Umbilical cord (tissue), 2 donors: ENCODE data around the gene ZNF35. TPM values are rescaled to one million over a fixed set of nuclear protein-coding genes. Genes with fewer than 3 reads are reported as not detected.
"Not testable (repeated sequence)": the region's sequence is repeated elsewhere in the genome, so short reads cannot be mapped to it uniquely, and the experiment has no call there.

ENCODE experiments used
- DNase-seq: peaks from one replicate; pipeline ENCODE4 v3.0.0-alpha.2; 2015; ENCODE audit warnings: low spot score
- total RNA-seq: library from RNA; depleted of rRNA; stranded (reverse); fragments of >200 nt; gene quantifications from one replicate; pipeline ENCODE4 v1.2.3, GENCODE V29; 2014; ENCODE audit warnings: low replicate concordance; ENCODE audit not compliant: insufficient read depth

ZNF35 gene
- total RNA-seq: 13.0 TPM

GRCh38 chr3:44648564-44649229 lies at the start of gene ZNF35:
TSS of gene ZNF35 (plus strand) at chr3:44648732. CDS start at chr3:44651068, 2,336 bp downstream.
- DNase-seq: peak; percentile 92

GRCh38 chr3:44601749-44602148 lies 46.8 kb upstream of the ZNF35 start:
- DNase-seq: no peak

GRCh38 chr3:44612678-44613077 lies 35.9 kb upstream of the ZNF35 start:
- no peak for DNase-seq

- peak; percentile 94 for DNase-seq
These were observed 23.6 kb upstream of the ZNF35 start, which contains the start of gene ZNF197 for GRCh38 chr3:44624749-44625480. TSS of gene ZNF197 (plus strand) at chr3:44625036. CDS start at chr3:44629155, 4,119 bp downstream.

DNA sequence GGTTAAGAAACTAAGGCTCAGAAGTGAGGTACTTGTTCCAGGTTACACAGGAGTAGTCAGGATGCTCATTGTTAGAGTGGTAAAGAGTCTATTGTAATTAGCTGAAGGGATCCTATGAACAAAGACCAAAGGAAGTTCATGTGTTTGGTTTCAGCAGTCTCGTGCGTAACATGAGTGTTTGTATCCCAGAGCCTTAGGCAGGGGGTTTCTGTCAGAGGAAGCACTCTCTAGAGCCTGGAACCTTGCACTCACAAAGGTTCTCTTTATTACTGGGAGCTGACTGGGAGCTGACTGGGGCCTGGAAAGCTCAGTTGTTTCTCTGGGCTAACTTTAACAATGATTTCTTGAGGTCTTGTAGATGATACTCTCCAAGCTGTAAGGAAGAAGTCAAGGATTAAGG lies 19.8 kb upstream of the ZNF35 start:
- no peak for DNase-seq

DNA sequence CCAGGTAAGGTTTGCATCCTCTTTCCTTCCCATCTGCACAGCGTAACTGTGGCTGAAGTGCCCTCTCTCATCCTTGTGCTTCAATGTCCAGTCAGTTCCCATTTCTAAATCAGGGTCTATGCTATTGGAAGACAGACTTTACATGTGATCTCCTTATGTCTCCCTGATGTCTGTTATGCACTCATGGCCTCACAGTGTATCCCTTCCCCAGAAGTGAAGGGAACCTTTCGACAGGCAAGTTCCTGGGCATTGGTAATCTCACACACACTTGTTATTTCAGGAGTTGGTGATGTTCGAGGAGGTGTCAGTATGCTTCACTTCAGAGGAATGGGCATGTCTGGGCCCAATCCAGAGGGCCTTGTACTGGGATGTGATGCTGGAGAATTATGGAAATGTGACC lies 16.3 kb upstream of the ZNF35 start:
- no peak for DNase-seq

DNA sequence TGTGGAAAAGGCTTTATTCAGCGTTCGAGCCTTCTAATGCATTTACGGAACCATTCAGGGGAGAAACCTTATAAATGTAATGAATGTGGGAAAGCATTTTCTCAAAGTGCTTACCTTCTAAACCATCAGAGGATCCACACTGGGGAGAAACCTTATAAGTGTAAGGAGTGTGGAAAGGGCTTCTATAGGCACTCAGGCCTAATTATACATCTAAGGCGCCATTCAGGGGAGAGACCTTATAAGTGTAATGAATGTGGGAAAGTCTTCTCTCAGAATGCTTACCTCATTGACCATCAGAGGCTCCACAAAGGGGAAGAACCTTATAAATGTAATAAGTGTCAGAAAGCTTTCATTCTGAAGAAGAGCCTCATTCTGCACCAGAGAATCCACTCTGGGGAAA lies 6.2 kb upstream of the ZNF35 start:
- DNase-seq: no peak

GRCh38 chr3:44643024-44643423 lies 5.5 kb upstream of the ZNF35 start:
- no peak for DNase-seq

DNA sequence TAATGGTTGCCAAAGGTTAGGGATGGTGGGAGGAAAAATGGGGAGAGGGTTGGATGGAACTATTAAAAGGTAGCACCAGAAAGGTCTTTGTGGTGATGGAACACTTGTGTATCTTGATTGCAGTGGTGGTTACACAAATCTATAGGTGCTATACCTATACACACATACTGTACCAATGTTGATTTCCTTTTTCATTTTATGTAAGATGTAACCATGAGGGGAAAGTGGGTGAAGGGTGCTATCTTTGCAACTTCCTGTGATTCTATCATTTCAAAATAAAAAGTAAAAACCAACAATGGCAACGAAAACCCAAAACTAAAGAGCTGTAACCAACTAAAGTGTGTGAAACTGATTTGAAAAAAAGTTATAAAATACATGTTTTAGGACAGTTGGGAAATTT lies 761 bp upstream of the ZNF35 start:
- no peak for DNase-seq

- no peak for DNase-seq
These were observed 1.2 kb downstream of the ZNF35 start for GRCh38 chr3:44649709-44650108.

DNA sequence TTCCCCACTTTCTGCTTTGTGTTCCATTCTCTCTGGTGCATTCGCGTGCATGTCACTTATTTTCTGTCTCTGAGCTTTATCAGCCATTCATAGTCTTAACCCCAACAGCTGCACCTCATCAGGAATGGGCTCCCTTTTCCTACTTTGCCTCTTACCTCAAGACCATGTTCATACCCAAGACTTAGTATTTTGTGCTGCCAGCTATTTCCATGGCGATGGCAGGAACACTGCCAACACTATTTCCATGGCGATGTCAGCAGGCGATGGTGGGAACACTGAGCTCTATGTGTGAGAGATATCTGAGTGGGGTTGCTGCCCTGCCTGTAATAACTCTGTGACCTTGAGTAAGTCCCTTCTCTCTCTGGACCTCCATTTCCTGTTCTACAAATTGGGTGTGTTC lies 5.5 kb downstream of the ZNF35 start:
- no peak for DNase-seq

GRCh38 chr3:44659015-44659414 lies 10.5 kb downstream of the ZNF35 start:
- no peak for DNase-seq

DNA sequence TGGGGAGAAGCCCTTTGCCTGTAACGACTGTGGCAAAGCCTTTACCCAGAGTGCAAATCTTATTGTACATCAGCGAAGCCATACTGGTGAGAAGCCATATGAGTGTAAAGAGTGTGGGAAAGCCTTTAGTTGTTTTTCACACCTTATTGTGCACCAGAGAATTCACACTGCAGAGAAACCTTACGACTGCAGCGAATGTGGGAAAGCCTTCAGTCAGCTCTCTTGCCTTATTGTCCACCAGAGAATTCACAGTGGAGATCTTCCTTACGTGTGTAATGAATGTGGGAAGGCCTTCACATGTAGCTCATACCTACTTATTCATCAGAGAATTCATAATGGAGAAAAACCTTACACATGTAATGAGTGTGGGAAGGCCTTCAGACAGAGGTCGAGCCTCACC lies 10.9 kb downstream of the ZNF35 start:
- no peak for DNase-seq

DNA sequence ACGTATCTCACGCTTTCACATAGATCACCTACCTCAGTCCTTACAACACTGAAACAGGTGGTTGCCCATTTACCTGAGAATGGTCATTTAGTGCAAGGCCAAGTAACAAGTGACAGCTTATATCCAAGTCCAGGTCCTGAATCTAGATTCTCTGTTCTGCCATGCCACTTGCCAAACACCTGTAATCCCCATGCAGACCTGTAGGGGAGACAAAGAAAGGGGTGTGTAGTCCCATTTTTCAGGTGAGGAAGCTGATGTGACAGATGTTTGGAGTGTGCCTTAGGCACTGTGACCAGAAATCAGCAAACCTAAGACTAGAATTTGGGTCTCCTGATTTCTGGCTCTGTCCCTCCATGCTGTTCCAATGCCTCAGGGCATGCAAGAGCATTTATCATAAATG lies 12.7 kb downstream of the ZNF35 start:
- no peak for DNase-seq

GRCh38 chr3:44665173-44665572 lies 16.6 kb downstream of the ZNF35 start:
- DNase-seq: no peak

GRCh38 chr3:44666346-44666745 lies 17.8 kb downstream of the ZNF35 start:
- no peak for DNase-seq

GRCh38 chr3:44669760-44670159 lies 21.2 kb downstream of the ZNF35 start:
- DNase-seq: no peak

DNA sequence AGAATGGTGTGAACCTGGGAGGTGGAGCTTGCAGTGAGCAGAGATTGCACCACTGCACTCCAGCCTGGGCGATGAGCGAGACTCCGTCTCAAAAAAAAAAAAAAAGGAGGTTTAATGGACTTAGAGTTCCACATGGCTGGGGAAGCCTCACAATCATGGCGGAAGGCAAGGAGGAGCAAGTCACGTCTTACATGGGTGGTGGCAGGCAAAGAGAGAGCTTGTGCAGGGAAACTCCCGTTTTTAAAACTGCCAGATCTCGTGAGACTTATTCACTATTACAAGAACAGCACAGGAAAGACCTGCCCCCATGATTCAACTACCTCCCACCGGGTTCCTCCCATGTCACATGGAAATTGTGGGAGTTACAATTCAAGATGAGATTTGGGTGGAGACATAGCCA lies 24.9 kb downstream of the ZNF35 start:
- not testable (repeated sequence) for DNase-seq

GRCh38 chr3:44674211-44674610 lies 25.7 kb downstream of the ZNF35 start:
- no peak for DNase-seq

DNA sequence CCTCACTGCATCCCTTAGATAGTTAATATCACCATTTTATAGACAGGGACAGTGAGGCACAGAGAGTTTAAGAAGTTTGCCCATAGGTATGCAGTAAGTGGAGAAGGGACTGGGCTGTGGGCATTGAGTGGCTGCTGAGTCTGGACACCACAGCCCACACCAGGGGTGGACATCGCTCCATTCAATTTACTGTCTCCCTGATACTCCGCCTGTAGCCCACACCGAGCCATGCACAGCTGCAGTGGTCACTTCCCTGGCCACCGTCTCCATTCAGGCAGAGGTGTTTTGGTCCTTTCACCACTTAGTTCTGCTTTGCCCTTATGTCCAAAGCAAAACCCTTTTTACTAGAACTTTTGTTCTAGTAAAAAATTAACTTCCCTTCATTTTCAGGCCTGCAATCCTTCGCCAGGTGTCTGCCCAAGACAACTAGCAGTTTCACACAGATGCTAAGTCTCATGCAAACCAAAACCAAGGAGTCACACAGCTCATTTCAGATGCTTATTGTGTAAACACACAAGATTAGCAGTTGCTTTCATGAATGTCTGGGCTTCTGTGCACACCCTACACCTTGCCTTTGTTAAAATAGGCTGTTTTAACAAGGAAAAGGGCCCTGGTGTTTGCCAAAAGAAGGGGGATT lies 30.1 kb downstream of the ZNF35 start:
- no peak for DNase-seq

GRCh38 chr3:44680921-44681455 lies 32.5 kb downstream of the ZNF35 start:
- DNase-seq: no peak

- DNase-seq: no peak
These were observed 33.8 kb downstream of the ZNF35 start for GRCh38 chr3:44682182-44682896.
